ENCODE data around the gene CUZD1. TPM values are rescaled to one million over a fixed set of nuclear protein-coding genes. Genes with fewer than 3 reads are reported as not detected.

The CUZD1 gene
- total and polyA plus RNA-seq, 2 of the 4 experiments (the other 2 are of a cell fraction), result 0.36 to 0.67 TPM

DNA sequence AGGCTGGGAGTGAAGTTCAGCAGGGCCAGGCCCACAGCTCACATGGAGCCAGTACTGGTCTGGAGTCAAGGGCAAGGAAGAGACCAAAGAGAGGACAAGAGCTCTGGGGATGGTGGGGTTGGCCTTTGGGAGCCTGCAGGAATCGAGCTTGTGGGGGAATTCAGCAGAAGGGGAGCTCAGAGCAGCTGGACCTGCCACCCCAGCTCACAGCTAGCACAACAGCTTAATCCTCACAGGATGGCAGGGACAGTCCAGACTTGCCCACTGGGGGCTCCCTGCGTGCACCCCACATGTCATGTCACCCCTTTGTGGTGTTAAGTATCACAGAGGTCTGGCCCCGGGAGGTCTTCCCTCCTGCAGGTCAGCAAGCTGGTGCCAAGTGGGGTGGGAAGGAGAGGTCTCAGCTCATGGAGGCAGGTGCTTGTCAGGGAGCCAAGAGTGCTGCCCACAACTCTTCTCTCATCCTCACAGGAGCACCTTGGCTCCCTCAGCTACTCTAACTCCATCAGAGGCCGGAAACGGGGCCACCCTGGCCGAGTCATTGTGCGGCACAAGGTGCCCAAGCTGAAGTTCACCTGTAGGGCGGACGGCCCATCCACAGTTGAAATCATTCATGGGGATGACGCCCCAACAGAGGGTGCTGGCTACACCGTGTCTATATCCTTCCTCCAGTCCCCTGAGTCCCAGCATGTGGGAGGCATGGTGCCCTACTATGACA lies 22.5 kb downstream of the CUZD1 start:
- no peak for ATAC-seq (ENCODE audit: low read depth)
- Histone ChIP-seq H2AK9ac (replicated peaks; ENCODE audit: low read depth, low read length, poor library complexity) (no peak overlapping the region), H2BK5ac (ENCODE audit: low read depth, low read length, poor library complexity, severe bottlenecking) (no peak overlapping the region), H2BK120ac (ENCODE audit: low read depth, low read length) (no peak overlapping the region), H3K27ac (ENCODE audit: insufficient read depth, low read length) (no peak overlapping the region), H4K20me1 (ENCODE audit: insufficient read depth, low read length) (no peaks in the 10 kb centered on the region), H2BK20ac (ENCODE audit: low read depth, low read length) (no peak overlapping the region), H2AK5ac (ENCODE audit: low read depth, low read length) (no peak overlapping the region), H4K91ac (ENCODE audit: insufficient read depth, low read depth, low read length) (no peak overlapping the region), H3K9me1 (ENCODE audit: insufficient read depth, low read length) (no peaks in the 10 kb centered on the region), H3K79me1 (ENCODE audit: low read depth in 1 of 2, low read length in 2 of 2) (no peaks in the 10 kb centered on the region), H2BK15ac (ENCODE audit: low read depth, low read length) (no peak overlapping the region), H3K36me3 (ENCODE audit: control insufficient read depth, insufficient read depth, low read length) (no peaks in the 10 kb centered on the region), H3K4me2 (ENCODE audit: low read depth, low read length) (no peak overlapping the region), H3K27me3 (ENCODE audit: control insufficient read depth, insufficient read depth, low read length) (peaks cover 3% of the 10 kb centered on the region), H3K9ac (ENCODE audit: low read depth, low read length) (no peak overlapping the region), H3K56ac (ENCODE audit: extremely low read depth, insufficient read depth, low read length) (no peak overlapping the region), H3K9me3 (ENCODE audit: control insufficient read depth, insufficient read depth, low read length) (no peaks in the 10 kb centered on the region; the same call in 1 of the 2 replicates), H3K23ac (ENCODE audit: low read depth, low read length) (no peak overlapping the region), H3K4me3 (ENCODE audit: insufficient read depth, low read depth, low read length) (no peak overlapping the region), H4K5ac (ENCODE audit: low read depth, low read length) (no peak overlapping the region), H4K8ac (ENCODE audit: low read depth in 2 of 2, low read length in 2 of 2) (no peak overlapping the region), H3K18ac (ENCODE audit: low read depth, low read length) (no peak overlapping the region), H3K14ac (replicated peaks; ENCODE audit: low read depth, low read length) (no peak overlapping the region), H3K4me1 (ENCODE audit: control insufficient read depth, insufficient read depth, low read length) (no peaks in the 10 kb centered on the region), H3K4ac (ENCODE audit: low read depth, low read length) (no peak overlapping the region), H2AFZ (replicated peaks; ENCODE audit: low read length, poor library complexity) (no peak overlapping the region)
- WGBS, 2 experiments (ENCODE audit: extremely low coverage in 2 of 2, insufficient read length in 1 of 2), result 80% methylated on average over 3 of the region's 11 CpGs; no CpG with 5 or more reads in 1 of the 2 experiments
- in situ Hi-C loops (cut with MboI; ENCODE audit: low sequenced_read_pairs) (no loop called here), intact Hi-C loops (cut with micrococcal nuclease) (no loop called here), dilution Hi-C loops (cut with HindIII; ENCODE audit: low sequenced_read_pairs, unreplicated experiment) (no loop called here)
- no TSS peak for BruUV-seq (replicated peaks)
- ChIA-PET CTCF (no interaction called here), POLR2A (ENCODE audit: unreplicated experiment) (no interaction called here)
- TF ChIP-seq CEBPB (IDR thresholded peaks at IDR 0.05; ENCODE audit: low read depth, low read length), result no peak
- no peak for TF ChIP-seq RAD21 (IDR thresholded peaks at IDR 0.05; ENCODE audit: low read length)
- TF ChIP-seq MAFK (IDR thresholded peaks at IDR 0.05; ENCODE audit: low read depth, low read length), result no peak
- no peak for TF ChIP-seq RCOR1 (IDR thresholded peaks at IDR 0.05; ENCODE audit: insufficient replicate concordance, low read length)
- TF ChIP-seq NFE2L2 (IDR thresholded peaks at IDR 0.05; ENCODE audit: low read depth, low read length), result no peak
- TF ChIP-seq FOS (IDR thresholded peaks at IDR 0.05; ENCODE audit: low read depth, low read length), result no peak
- no peak for TF ChIP-seq MAZ (IDR thresholded peaks at IDR 0.05; ENCODE audit: borderline replicate concordance, low read depth, low read length)
- TF ChIP-seq BHLHE40 (IDR thresholded peaks at IDR 0.05; ENCODE audit: low read depth, low read length), result no peak
- TF ChIP-seq, protein P1, sequence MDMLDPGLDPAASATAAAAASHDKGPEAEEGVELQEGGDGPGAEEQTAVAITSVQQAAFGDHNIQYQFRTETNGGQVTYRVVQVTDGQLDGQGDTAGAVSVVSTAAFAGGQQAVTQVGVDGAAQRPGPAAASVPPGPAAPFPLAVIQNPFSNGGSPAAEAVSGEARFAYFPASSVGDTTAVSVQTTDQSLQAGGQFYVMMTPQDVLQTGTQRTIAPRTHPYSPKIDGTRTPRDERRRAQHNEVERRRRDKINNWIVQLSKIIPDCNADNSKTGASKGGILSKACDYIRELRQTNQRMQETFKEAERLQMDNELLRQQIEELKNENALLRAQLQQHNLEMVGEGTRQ (IDR thresholded peaks at IDR 0.05; ENCODE audit: low read depth, low read length), result no peak
- DNase-seq, result no peak
